GM12874 (cell line): ENCODE data around the gene LEKR1.

ENCODE experiments used
- TF ChIP-seq, protein P1 (sequence below): IDR thresholded peaks from 2 replicates; pipeline ENCODE4 v1.5.1; 2011; ENCODE audit warnings: low read depth, mild to moderate bottlenecking, control low read depth, low read length, moderate library complexity; ENCODE audit not compliant: insufficient read depth

LEKR1 gene

DNA sequence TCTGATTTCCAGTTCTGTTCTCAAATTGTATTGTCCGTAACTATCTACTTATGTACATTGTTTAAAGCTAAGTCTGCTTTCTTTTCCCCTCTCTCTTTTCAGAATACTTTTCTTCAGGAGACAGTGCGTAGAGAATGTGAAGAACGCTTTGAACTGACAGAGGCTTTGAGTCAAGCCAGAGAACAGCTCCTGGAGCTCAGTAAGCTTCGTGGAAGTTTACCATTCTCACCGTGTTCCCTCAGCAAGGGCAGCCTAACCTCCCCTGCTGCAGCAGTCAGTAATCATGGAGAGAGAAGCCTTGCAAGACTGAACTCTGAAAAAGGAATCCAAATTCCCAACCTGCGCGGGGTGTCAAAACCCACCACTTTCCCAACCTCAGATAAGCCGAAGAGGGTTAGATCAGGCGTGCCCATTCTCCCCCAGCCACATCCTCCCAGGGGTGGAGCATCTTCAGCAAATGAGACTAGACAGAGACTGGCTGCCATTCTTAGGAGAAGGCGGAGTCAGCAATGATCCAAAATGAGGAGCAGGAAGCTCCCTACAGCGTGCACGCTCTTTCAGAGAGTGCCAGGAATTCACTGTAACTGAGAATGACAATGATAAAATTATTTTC lies 219.2 kb downstream of the LEKR1 start:
- TF ChIP-seq, protein P1, sequence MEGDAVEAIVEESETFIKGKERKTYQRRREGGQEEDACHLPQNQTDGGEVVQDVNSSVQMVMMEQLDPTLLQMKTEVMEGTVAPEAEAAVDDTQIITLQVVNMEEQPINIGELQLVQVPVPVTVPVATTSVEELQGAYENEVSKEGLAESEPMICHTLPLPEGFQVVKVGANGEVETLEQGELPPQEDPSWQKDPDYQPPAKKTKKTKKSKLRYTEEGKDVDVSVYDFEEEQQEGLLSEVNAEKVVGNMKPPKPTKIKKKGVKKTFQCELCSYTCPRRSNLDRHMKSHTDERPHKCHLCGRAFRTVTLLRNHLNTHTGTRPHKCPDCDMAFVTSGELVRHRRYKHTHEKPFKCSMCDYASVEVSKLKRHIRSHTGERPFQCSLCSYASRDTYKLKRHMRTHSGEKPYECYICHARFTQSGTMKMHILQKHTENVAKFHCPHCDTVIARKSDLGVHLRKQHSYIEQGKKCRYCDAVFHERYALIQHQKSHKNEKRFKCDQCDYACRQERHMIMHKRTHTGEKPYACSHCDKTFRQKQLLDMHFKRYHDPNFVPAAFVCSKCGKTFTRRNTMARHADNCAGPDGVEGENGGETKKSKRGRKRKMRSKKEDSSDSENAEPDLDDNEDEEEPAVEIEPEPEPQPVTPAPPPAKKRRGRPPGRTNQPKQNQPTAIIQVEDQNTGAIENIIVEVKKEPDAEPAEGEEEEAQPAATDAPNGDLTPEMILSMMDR: no peak

DNA sequence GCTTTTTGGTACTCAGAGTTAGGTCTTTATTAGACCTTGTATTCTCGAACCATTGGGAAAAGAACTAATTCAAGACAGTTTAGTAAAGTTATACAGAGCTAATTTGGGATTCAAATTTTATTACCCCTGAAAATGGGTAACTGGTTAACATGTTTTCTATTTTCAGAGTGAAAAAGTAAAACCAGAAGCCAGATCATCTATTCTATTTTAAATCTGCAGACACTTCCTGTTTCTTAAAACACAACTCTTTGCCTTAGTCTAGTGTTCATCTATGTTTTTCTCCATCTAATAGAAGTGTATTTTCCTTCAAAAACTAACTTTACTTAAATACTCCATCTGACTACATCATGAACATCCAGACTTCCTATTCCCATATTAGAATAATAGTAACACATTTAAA lies 220.4 kb downstream of the LEKR1 start:
- TF ChIP-seq, protein P1: no peak

DNA sequence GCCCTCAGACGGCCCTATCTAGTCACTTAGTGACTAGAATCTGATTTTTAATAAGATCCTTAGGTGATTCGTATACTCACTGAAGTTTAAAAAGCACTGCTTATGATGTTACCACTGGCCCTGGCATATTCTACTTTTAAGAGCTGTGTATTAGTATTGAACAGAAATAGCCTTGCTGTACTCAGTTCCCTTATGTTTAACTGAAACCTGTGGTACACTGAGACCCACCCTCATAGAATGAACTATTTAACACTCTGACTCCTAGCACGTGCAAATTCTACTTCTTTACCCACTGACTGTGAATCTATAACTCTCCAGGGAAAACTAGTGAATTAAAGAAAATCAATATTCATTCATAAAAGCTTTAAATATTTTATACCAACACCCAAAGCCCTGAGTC lies 224.9 kb downstream of the LEKR1 start:
- TF ChIP-seq, protein P1: no peak

DNA sequence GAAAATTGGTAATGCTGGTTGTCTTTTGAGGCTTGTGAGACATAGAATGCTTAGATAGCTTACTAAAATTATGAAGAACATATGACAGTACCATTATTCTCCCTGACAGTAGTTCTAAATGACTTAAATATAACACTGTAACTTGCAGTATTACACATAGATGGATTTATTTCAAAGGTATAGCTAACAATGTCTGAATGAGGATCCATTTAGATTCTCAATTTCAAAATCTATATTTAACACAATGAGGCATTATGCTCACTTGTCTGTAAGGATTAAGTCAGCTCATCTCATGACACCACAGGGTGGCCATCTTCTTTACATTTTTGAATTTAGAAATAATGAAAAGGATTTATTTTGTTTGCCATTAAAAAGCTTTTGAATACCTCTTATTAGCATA lies 225.4 kb downstream of the LEKR1 start:
- TF ChIP-seq, protein P1: no peak

DNA sequence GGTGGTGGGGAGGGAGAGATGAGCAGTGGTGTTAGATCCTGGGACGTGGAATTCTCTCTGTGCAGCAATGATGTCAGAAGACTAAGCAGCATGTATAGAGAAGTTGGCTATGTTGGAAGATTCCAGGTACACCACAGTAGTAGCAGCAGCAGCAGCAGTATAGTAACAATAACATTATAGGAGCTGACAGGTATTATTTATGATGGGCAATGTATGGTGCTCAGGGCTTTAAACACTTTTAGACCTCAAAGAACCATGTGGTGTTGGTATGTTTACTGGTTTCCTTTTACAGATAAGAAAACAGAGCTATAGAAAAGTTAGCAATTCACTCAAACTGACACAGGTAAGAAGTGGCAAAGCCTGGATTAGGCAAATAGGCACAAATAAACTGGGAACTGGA lies 229.9 kb downstream of the LEKR1 start:
- TF ChIP-seq, protein P1: no peak

DNA sequence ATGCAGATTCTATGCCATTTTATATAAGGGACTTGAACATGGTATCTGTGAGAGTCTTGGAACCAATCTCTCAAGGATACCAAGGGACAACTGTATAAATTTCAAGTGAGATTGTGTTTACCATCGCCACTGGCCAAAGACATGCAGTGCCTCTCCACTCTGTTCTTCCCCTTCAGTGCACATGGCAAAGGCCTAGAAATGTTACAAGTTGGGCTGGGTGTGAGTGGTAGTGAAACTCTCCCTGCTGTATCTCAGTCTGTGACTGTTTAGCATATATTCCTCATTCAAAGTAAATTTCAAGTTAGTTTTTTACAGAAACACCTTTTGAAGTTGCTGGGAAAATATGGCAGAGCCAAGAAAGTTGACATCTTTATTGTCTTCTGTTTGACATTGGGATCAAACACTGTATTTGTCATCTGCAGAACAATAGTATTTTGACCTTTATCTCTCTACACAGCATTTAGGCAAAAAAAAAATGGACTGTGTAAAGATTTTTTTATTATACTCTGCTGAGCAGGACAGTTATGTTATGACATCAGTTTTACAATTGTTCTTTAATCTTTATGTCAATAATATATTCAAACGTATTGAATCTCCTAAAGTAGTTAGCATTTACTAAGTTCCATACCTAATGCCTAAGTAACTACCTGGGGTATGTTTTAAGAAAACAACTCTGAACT lies 232.4 kb downstream of the LEKR1 start:
- TF ChIP-seq, protein P1: no peak

DNA sequence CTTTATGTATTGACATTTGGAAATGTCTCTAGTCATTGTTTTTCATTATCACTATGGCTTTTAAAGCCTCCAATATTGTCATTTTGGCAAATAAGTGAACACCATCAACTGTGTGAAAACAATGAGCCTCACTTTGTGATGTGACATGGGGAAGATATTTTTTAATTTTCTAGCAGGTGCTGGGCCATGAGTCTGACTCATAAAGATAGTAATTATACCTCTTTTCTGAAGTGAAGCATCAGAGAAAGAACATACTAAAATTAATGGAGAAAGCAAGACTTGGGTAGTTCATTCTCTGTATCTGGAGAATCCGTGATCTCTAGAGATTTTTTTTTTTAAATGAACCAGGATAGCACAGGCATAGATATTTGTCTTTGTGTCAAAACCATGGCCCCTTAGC lies 233.0 kb downstream of the LEKR1 start:
- TF ChIP-seq, protein P1: no peak
